Measurements from ENCODE around the gene NAGS. TPM values are rescaled to one million over a fixed set of nuclear protein-coding genes. Genes with fewer than 3 reads are reported as not detected.
"Not testable (repeated sequence)": the region's sequence is repeated elsewhere in the genome, so short reads cannot be mapped to it uniquely, and the experiment has no call there.

Gene NAGS
- total RNA-seq, 2 donors from 2014 or later = 0.92 TPM; not detected in 1

- DNase-seq (ENCODE audit: low spot score) (no peak), ATAC-seq (ENCODE audit: insufficient number of reproducible peaks, low FRiP score, low read depth) (no peak)
- H3K27ac ChIP-seq = no peak overlapping the region
- H3K4me3 ChIP-seq = no peak overlapping the region
- H3K27me3 ChIP-seq (replicated peaks; ENCODE audit: insufficient read depth) = no peaks in the 10 kb centered on the region
- H3K36me3 ChIP-seq = no peaks in the 10 kb centered on the region
- TF ChIP-seq CTCF (IDR thresholded peaks at IDR 0.05) = no peak
- H3K9me3 ChIP-seq = no peaks in the 10 kb centered on the region
- H3K4me1 ChIP-seq (ENCODE audit: control insufficient read depth in 1 of 2, low read depth in 2 of 2) = no peaks in the 10 kb centered on the region
Measured at GRCh38 chr17:43962479-43962878, 41.9 kb upstream of the NAGS start.

- no peak for DNase-seq (ENCODE audit: low spot score)
- H3K4me3 ChIP-seq = no peak overlapping the region
- TF ChIP-seq CTCF (IDR thresholded peaks at IDR 0.05) = no peak
- ATAC-seq (ENCODE audit: insufficient number of reproducible peaks, low FRiP score, low read depth) = no peak
- H3K36me3 ChIP-seq = no peaks in the 10 kb centered on the region
- H3K9me3 ChIP-seq = no peaks in the 10 kb centered on the region
- no peaks in the 10 kb centered on the region for H3K4me1 ChIP-seq (ENCODE audit: control insufficient read depth in 1 of 2, low read depth in 2 of 2)
- H3K27me3 ChIP-seq (replicated peaks; ENCODE audit: insufficient read depth) = no peaks in the 10 kb centered on the region
- no peak overlapping the region for H3K27ac ChIP-seq
Measured at GRCh38 chr17:43966276-43966675, 38.1 kb upstream of the NAGS start.

GRCh38 chr17:43967251-43967875, 37.1 kb upstream of the NAGS start:
- Histone ChIP-seq H3K27me3 (replicated peaks; ENCODE audit: insufficient read depth) (no peaks in the 10 kb centered on the region), H3K4me1 (ENCODE audit: control insufficient read depth in 1 of 2, low read depth in 2 of 2) (no peaks in the 10 kb centered on the region), H3K27ac (no peak overlapping the region), H3K4me3 (no peak overlapping the region), H3K9me3 (no peaks in the 10 kb centered on the region), H3K36me3 (no peaks in the 10 kb centered on the region)
- no peak for TF ChIP-seq CTCF (IDR thresholded peaks at IDR 0.05)
- DNase-seq (ENCODE audit: low spot score) = no peak
- ATAC-seq (ENCODE audit: insufficient number of reproducible peaks, low FRiP score, low read depth) = no peak

- no peaks in the 10 kb centered on the region for H3K4me1 ChIP-seq (ENCODE audit: control insufficient read depth in 1 of 2, low read depth in 2 of 2)
- no peaks in the 10 kb centered on the region for H3K9me3 ChIP-seq
- no peaks in the 10 kb centered on the region for H3K27me3 ChIP-seq (replicated peaks; ENCODE audit: insufficient read depth)
- DNase-seq (ENCODE audit: low spot score) (no peak), ATAC-seq (ENCODE audit: insufficient number of reproducible peaks, low FRiP score, low read depth) (no peak)
- H3K27ac ChIP-seq = no peak overlapping the region
- H3K4me3 ChIP-seq = no peak overlapping the region
- TF ChIP-seq CTCF (IDR thresholded peaks at IDR 0.05) = no peak
- H3K36me3 ChIP-seq = no peaks in the 10 kb centered on the region
Measured at GRCh38 chr17:43970366-43970765, 34.1 kb upstream of the NAGS start.

GRCh38 chr17:43971436-43971835, 33.0 kb upstream of the NAGS start:
- DNase-seq (ENCODE audit: low spot score); H3K27ac ChIP-seq; H3K4me1 ChIP-seq (ENCODE audit: control insufficient read depth in 1 of 2, low read depth in 2 of 2); ATAC-seq (ENCODE audit: insufficient number of reproducible peaks, low FRiP score, low read depth); H3K36me3 ChIP-seq; H3K4me3 ChIP-seq; H3K9me3 ChIP-seq; H3K27me3 ChIP-seq (replicated peaks; ENCODE audit: insufficient read depth): not testable (repeated sequence)

GRCh38 chr17:43972444-43973212, 31.8 kb upstream of the NAGS start:
- H3K4me3 ChIP-seq; ATAC-seq (ENCODE audit: insufficient number of reproducible peaks, low FRiP score, low read depth); H3K4me1 ChIP-seq (ENCODE audit: control insufficient read depth in 1 of 2, low read depth in 2 of 2); H3K27me3 ChIP-seq (replicated peaks; ENCODE audit: insufficient read depth); H3K27ac ChIP-seq; H3K9me3 ChIP-seq; H3K36me3 ChIP-seq; DNase-seq (ENCODE audit: low spot score): not testable (repeated sequence)
